HEK293 (cell line): ENCODE data around the gene CNTRL.

Experiments
- CTCF ChIP-seq: fragments of 450-650 bp; formaldehyde crosslinking; IDR thresholded peaks from 2 replicates; pipeline ENCODE4 v1.5.1; 2016; ENCODE audit warnings: missing biosample characterization, missing genetic modification characterization
- IKZF3 ChIP-seq: fragments of 450-650 bp; IDR thresholded peaks from 2 replicates; pipeline ENCODE4 v1.5.0; 2018; ENCODE audit warnings: missing biosample characterization, mild to moderate bottlenecking, missing genetic modification characterization, moderate library complexity
- REST ChIP-seq: fragments of 450-650 bp; formaldehyde crosslinking; IDR thresholded peaks from 2 replicates; pipeline ENCODE4 v1.5.1; 2016; ENCODE audit warnings: missing biosample characterization, missing genetic modification characterization
- ZFP37 ChIP-seq: fragments of 450-650 bp; formaldehyde crosslinking; IDR thresholded peaks from 2 replicates; pipeline ENCODE4 v1.5.1; 2016; ENCODE audit warnings: missing biosample characterization, missing genetic modification characterization
- ZNF169 ChIP-seq: fragments of 450-650 bp; formaldehyde crosslinking; IDR thresholded peaks from 2 replicates; pipeline ENCODE4 v1.5.1; 2016; ENCODE audit warnings: missing biosample characterization, missing genetic modification characterization
- ZNF274 ChIP-seq, 2 experiments: fragments of 200-500 bp in 1 of 2; fragments of 450-650 bp in 1 of 2; sonication (Bioruptor generic) in 1 of 2; formaldehyde crosslinking in 1 of 2; IDR thresholded peaks; 2 replicates each; pipeline versions ENCODE4 v1.5.1 to v1.6.1; 2014 to 2016; ENCODE audit warnings: borderline replicate concordance in 1 of 2, inconsistent platforms in 1 of 2, low read length in 1 of 2, missing biosample characterization in 1 of 2, missing genetic modification characterization in 1 of 2
- ZNF521 ChIP-seq: fragments of 450-650 bp; formaldehyde crosslinking; IDR thresholded peaks from 2 replicates; pipeline ENCODE4 v1.5.1; 2017; ENCODE audit warnings: missing biosample characterization, mild to moderate bottlenecking, missing genetic modification characterization
- ZNF664 ChIP-seq: fragments of 450-650 bp; formaldehyde crosslinking; IDR thresholded peaks from 2 replicates; pipeline ENCODE4 v1.5.1; 2016; ENCODE audit warnings: missing biosample characterization, missing genetic modification characterization

- TF ChIP-seq REST (tag by site-specific recombination) (no peak), ZFP37 (tag by site-specific recombination) (no peak), CTCF (tag by site-specific recombination) (no peak), ZNF521 (tag by site-specific recombination) (no peak), ZNF274 (IDR thresholded peaks at IDR 0.05; ENCODE audit: low read length) (no peak), ZNF274 (tag by site-specific recombination; IDR thresholded peaks at IDR 0.05; ENCODE audit: borderline replicate concordance) (no peak), ZNF169 (no peak), IKZF3 (no peak), ZNF664 (tag by site-specific recombination) (no peak)
These were observed 108.2 kb downstream of the CNTRL start for GRCh38 chr9:121182989-121183388.
